Common myeloid progenitor, CD34-positive (primary cell): ENCODE results near the gene ZNF598.

Experiments
- CTCF ChIA-PET: fragments of 350-600 bp; sonication (Branson Sonifier 250); formaldehyde crosslinking; loops from one replicate; lab custom pipeline; 2021; ENCODE audit warnings: antibody characterized with exemption; lab: Charles Lee
- POLR2A ChIA-PET: fragments of 350-600 bp; sonication (Branson Sonifier 250); formaldehyde crosslinking; loops from one replicate; lab custom pipeline; 2021; ENCODE audit warnings: antibody characterized with exemption; lab: Charles Lee
- DNase-seq, 3 donors: peaks; one replicate each; pipeline versions ENCODE4 v3.0.0 to v3.0.0-alpha.2; 2013
- H3K27ac ChIP-seq, 2 experiments: 1 replicate in 1 of 2; 2 replicates in 1 of 2; pipeline ENCODE4 v1.7.0; 2013; ENCODE audit warnings: inconsistent platforms in 2 of 2, low read length in 2 of 2, mild to moderate bottlenecking in 2 of 2, low read depth in 1 of 2, moderate library complexity in 1 of 2; ENCODE audit not compliant: severe bottlenecking in 2 of 2, insufficient read depth in 1 of 2, poor library complexity in 1 of 2
- H3K27me3 ChIP-seq, 5 experiments: replicated peaks in 2 of 5; 1 replicate in 3 of 5; 2 replicates in 2 of 5; pipeline versions ENCODE4 v1.6.1 to v1.7.0; 2013; ENCODE audit warnings: low read length in 4 of 5, mild to moderate bottlenecking in 2 of 5, moderate library complexity in 2 of 5, inconsistent platforms in 1 of 5; ENCODE audit not compliant: insufficient read depth in 5 of 5, control insufficient read depth in 4 of 5
- H3K36me3 ChIP-seq, 4 experiments: 1 replicate in 2 of 4; 2 replicates in 2 of 4; pipeline versions ENCODE4 v1.6.1 to v1.7.0; 2013; ENCODE audit warnings: low read length in 3 of 4, control low read depth in 1 of 4, mild to moderate bottlenecking in 1 of 4; ENCODE audit not compliant: control insufficient read depth in 4 of 4, insufficient read depth in 4 of 4
- H3K4me1 ChIP-seq, 4 experiments: 1 replicate in 3 of 4; 2 replicates in 1 of 4; pipeline versions ENCODE4 v1.6.1 to v1.7.1; 2013; ENCODE audit warnings: low read length in 3 of 4, mild to moderate bottlenecking in 3 of 4, control low read depth in 1 of 4, inconsistent platforms in 1 of 4, moderate library complexity in 1 of 4; ENCODE audit not compliant: control insufficient read depth in 4 of 4, insufficient read depth in 4 of 4; ENCODE audit errors: control extremely low read depth in 1 of 4
- H3K4me3 ChIP-seq, 7 experiments: 1 replicate in 4 of 7; 2 replicates in 3 of 7; pipeline versions ENCODE4 v1.5.1 to v1.7.0; 2013; ENCODE audit warnings: mild to moderate bottlenecking in 7 of 7, low read length in 6 of 7, moderate library complexity in 6 of 7, inconsistent platforms in 2 of 7, low read depth in 2 of 7, control low read depth in 1 of 7; ENCODE audit not compliant: insufficient read depth in 4 of 7, control insufficient read depth in 1 of 7; ENCODE audit errors: extremely low read depth in 1 of 7
- H3K9me3 ChIP-seq, 5 experiments: 1 replicate in 4 of 5; 2 replicates in 1 of 5; pipeline versions ENCODE4 v1.6.1 to v1.7.1; 2013; ENCODE audit warnings: low read length in 4 of 5, mild to moderate bottlenecking in 2 of 5, inconsistent platforms in 1 of 5, low read depth in 1 of 5, moderate library complexity in 1 of 5; ENCODE audit not compliant: control insufficient read depth in 4 of 5, insufficient read depth in 2 of 5; ENCODE audit errors: control extremely low read depth in 1 of 5
- WGBS: methylation state at CpG from one replicate; pipeline ENCODE4 v1.1.5; 2013; ENCODE audit not compliant: insufficient coverage; 5-methylcytosine and 5-hydroxymethylcytosine counted together

ZNF598 gene

GRCh38 chr16:2007081-2007836 lies 2.4 kb downstream of the ZNF598 start:
- CTCF ChIA-PET: interaction anchor here (0.6 to 6.9 kb wide), 8 partner anchors 13 to 493 kb away, joined by 3 to 80 read pairs (median 5); partner anchors contain the start of genes NPW, NTHL1, TRAF7 and TSC2
- Histone ChIP-seq H3K4me1 (peaks cover 7 to 69% (median 63%) of the 10 kb centered on the region in 4 experiments), H3K36me3 (peaks cover 0 to 35% (median 11%) of the 10 kb centered on the region in 4 experiments), H3K27me3 (no peaks in the 10 kb centered on the region), H3K27ac (peak overlapping the region; percentile 82 to 91), H3K9me3 (no peaks in the 10 kb centered on the region), H3K4me3 (peak overlapping the region in 5 of 7 experiments; percentile 70 to 91 (median 90))
- DNase-seq: no peak
- 59% methylated on average over 13 of the region's 16 CpGs for WGBS
- POLR2A ChIA-PET: interaction anchor here (0.7 to 1.8 kb wide), 3 partner anchors 43 to 148 kb away, joined by 3 to 8 read pairs (median 5); partner anchors contain the start of genes RPS2 and TRAF7

GRCh38 chr16:2006317-2006716 lies 3.3 kb downstream of the ZNF598 start:
- Histone ChIP-seq H3K9me3 (no peaks in the 10 kb centered on the region), H3K36me3 (peaks cover 0 to 44% (median 20%) of the 10 kb centered on the region in 4 experiments), H3K27ac (peak overlapping the region; percentile 82 to 91), H3K4me1 (peaks cover 7 to 69% (median 63%) of the 10 kb centered on the region in 4 experiments), H3K4me3 (peak overlapping the region in 2 of 7 experiments; percentile 11 to 47), H3K27me3 (no peaks in the 10 kb centered on the region)
- ChIA-PET POLR2A (interaction anchor here (3.4 kb wide), 1 partner anchor 148 kb away, joined by 15 read pairs; the partner anchor contains the start of gene TRAF7), CTCF (interaction anchor here (0.6 to 6.9 kb wide), 13 partner anchors 10 to 147 kb away, joined by 3 to 80 read pairs (median 5); partner anchors contain the start of genes NPW, RAB26 and TRAF7)
- DNase-seq: no peak
- WGBS: 97% methylated on average over 7 of the region's 8 CpGs

DNA sequence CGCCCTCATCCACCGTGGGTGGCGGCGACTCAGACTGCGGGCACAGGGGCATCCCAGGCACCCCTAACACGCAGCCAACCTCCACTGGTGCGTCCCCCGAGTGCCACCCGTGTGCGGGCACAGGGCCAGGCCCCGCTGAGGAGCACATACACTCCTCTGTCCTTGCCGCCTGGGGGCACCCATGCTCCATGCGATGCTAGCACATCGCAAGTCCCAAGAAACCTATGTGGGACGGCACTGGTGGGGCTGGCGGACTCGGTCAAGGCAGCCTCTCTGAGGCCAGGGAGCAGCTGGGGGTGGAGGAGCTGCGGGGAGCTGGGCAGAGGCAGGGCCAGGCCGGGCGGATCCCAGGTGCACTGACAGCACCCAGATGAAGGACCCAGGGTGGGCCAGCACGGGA lies 4.0 kb downstream of the ZNF598 start:
- POLR2A ChIA-PET: interaction anchor here (3.4 kb wide), 1 partner anchor 149 kb away, joined by 15 read pairs; the partner anchor contains the start of gene TRAF7
- Histone ChIP-seq H3K27ac (peak overlapping the region in 1 of 2 experiments; percentile 91), H3K36me3 (peaks cover 0 to 51% (median 25%) of the 10 kb centered on the region in 4 experiments), H3K4me3 (peak overlapping the region in 4 of 7 experiments; percentile 19 to 65 (median 48)), H3K9me3 (no peaks in the 10 kb centered on the region), H3K27me3 (no peaks in the 10 kb centered on the region), H3K4me1 (peaks cover 7 to 69% (median 62%) of the 10 kb centered on the region in 4 experiments)
- CTCF ChIA-PET: interaction anchor here (0.6 to 6.9 kb wide), 18 partner anchors 9 to 511 kb away, joined by 3 to 80 read pairs (median 4); partner anchors contain the start of genes NPW, RAB26 and TRAF7
- DNase-seq: peak; percentile 86 to 92 (median 91)
- WGBS: 20% methylated on average over 13 of the region's 21 CpGs

GRCh38 chr16:2004795-2005517 lies 4.7 kb downstream of the ZNF598 start:
- ChIA-PET POLR2A (interaction anchor here (3.4 kb wide), 1 partner anchor 150 kb away, joined by 15 read pairs; the partner anchor contains the start of gene TRAF7), CTCF (interaction anchor here (0.6 to 6.9 kb wide), 26 partner anchors 9 to 511 kb away, joined by 3 to 80 read pairs (median 4); partner anchors contain the start of genes GFER, NOXO1, NPW and NTHL1)
- Histone ChIP-seq H3K36me3 (peaks cover 0 to 57% (median 32%) of the 10 kb centered on the region in 4 experiments), H3K27me3 (no peaks in the 10 kb centered on the region), H3K4me1 (peaks cover under 1 to 62% (median 55%) of the 10 kb centered on the region in 4 experiments), H3K27ac (peak overlapping the region in 1 of 2 experiments; percentile 43), H3K4me3 (peak overlapping the region in 4 of 7 experiments; percentile 19 to 65 (median 48)), H3K9me3 (no peaks in the 10 kb centered on the region)
- WGBS: 60% methylated on average over 28 of the region's 34 CpGs
- no peak for DNase-seq

GRCh38 chr16:2003827-2004641 lies 5.6 kb downstream of the ZNF598 start:
- DNase-seq: peak; percentile 87 to 92 (median 88)
- CTCF ChIA-PET: interaction anchor here (0.7 to 6.9 kb wide), 29 partner anchors 8 to 512 kb away, joined by 3 to 80 read pairs (median 4); partner anchors contain the start of genes GFER, NOXO1, NPW and NTHL1
- WGBS: 39% methylated on average over 35 of the region's 36 CpGs
- no peaks in the 10 kb centered on the region for H3K9me3 ChIP-seq
- H3K4me3 ChIP-seq: peak overlapping the region in 4 of 7 experiments; percentile 6 to 62 (median 44)
- POLR2A ChIA-PET: interaction anchor here (1.7 to 3.4 kb wide), 2 partner anchors 39 to 150 kb away, joined by 5 to 15 read pairs; partner anchors contain the start of genes RPS2 and TRAF7
- peaks cover 0 to 67% (median 37%) of the 10 kb centered on the region in 4 experiments for H3K36me3 ChIP-seq
- H3K27me3 ChIP-seq: no peaks in the 10 kb centered on the region
- no peak overlapping the region for H3K27ac ChIP-seq
- peaks cover 0 to 58% (median 52%) of the 10 kb centered on the region in 4 experiments for H3K4me1 ChIP-seq
